T1000 (cell line): ENCODE results near the gene PLAAT1.

Source experiments
- DNase-seq: peaks from one replicate; lab custom pipeline; 2025; ENCODE audit warnings: mixed read lengths; lab: John Stamatoyannopoulos, UW

Gene PLAAT1

GRCh38 chr3:193253986-193254660, 13.1 kb downstream of the PLAAT1 start:
- no peak for DNase-seq

DNA sequence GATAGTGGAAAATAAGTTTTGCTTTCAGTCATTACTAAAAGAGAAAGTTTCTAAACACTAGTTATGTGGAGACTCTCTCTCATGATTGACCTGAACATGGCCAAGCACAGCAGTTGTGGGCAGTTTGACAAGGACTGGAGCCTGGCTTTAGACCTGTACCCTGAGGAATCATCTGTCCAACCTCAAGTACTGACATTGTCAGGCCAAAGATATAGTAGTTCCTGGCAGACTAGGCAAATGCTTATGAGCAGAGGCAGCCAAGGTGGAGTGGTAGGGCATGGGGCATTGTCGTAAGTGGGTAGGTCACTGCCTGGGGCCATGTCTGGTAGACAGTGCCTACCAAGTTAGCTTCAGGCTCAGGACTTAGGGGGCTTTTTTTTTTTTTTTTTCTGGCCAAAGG, 20.9 kb downstream of the PLAAT1 start:
- DNase-seq = no peak

GRCh38 chr3:193262707-193263106, 21.7 kb downstream of the PLAAT1 start:
- DNase-seq = no peak

GRCh38 chr3:193269343-193270028, 28.5 kb downstream of the PLAAT1 start:
- no peak for DNase-seq

- no peak for DNase-seq
Observed at GRCh38 chr3:193270451-193270850, 29.4 kb downstream of the PLAAT1 start.

DNA sequence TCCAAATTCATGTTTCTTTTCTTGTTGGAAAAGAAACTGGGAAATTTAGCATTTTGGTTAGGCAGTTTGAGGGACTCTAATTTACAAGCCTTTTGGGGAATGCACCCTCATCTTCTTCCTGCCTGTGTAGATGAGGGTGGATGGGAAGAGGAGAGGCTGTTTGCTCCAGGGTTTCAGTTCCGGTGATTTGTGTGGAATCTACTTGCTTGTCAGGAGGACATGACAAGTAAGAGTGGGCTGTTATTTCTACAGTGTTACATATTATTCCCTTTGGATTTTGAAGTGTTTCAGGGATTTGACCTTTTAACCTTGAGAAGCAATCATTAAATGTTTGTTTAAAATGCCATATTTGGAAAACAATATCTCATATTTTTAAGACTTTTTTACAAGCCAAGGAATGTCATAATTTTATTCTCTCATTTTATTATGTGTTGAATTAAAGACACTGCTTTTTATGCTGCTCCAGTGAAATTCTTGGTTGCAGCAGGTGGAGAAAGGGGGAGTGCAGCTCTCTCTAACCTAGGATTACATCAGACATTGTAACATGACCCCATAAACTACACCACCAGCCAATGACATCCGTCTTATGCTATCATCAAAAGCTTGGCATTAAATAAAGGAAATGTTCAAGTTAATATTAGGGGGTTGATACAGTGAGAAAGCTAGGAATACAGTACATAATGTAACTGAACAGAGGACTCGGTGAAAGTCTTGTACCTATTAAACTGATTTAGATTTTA, 30.2 kb downstream of the PLAAT1 start:
- no peak for DNase-seq

DNA sequence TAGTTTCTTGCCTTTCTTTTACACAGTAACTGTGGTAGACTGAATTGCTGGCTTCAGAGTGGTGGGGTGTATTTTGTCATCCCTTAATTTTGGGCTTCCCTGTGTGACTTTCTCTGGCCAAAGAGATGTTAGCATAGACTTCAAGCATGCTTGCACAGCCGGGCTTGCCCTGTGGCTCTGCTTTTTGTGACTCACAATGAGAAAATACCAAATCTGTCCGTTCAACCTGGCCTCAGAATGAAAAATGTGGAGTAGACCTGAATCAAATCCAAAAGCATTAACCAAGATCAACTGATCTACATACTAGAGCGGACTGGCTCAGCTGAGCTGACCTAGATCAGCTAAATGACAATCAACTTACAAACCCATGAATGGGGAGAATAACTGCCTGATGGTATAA, 51.4 kb downstream of the PLAAT1 start:
- DNase-seq = no peak

DNA sequence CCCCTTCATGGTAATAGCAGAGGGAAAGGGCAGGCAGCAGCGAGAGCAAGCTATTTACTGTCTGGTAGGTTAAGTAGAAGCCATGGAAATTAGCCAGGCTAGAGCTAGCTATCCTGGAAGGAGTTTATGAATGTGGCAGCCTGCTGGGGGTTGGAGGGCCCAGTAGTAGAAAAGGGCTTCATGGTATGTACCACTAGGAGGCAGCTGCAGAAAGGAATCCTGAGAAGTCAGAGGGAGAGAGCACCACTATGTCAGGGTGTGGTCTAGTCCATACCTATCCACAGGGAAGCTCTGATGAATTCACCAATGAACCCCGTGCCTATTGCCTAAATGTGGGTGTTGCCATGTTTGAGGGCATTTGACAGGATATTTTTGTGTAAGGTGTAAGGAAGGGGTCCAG, 55.0 kb downstream of the PLAAT1 start:
- DNase-seq = no peak

DNA sequence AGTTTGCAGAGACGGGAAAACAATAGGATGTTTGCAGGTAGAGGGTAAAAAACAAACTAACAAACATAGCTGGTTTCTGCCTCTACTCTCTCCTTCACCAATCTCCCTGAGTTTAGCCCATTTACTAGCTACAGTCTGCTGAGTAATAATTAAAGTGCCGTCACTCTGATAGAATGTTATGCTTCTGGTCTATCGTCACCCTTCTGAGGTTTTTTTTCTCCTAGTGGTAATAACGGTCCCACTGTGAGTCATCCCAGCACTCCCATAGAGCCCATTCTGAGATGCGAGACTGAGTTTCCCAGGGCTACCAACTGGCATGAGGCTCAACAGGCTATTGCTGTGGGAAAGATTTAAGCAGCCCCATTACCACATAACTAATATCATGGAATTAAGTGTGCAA, 56.4 kb downstream of the PLAAT1 start:
- peak; percentile 11 for DNase-seq

DNA sequence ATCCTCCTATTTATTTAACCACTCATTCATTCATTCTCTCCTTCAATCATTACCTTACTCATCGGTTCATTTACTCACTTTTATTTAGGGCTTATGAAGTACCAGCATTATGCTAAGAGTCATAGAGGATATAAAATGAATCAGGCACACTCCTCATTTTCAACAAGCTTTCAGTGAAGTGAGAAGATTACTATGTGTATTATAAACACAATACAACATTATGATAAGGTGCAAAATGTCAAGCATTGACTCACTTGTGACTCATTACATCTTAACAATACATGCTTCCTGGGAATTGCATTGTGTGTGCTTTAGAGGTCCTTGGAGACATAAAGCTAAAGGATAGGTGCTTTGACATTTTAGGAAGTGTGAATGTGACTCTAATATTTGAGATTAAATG, 60.4 kb downstream of the PLAAT1 start:
- no peak for DNase-seq

GRCh38 chr3:193305356-193305755, 64.3 kb downstream of the PLAAT1 start:
- DNase-seq = no peak

- DNase-seq = no peak
Observed at GRCh38 chr3:193310914-193311723, 70.1 kb downstream of the PLAAT1 start.

DNA sequence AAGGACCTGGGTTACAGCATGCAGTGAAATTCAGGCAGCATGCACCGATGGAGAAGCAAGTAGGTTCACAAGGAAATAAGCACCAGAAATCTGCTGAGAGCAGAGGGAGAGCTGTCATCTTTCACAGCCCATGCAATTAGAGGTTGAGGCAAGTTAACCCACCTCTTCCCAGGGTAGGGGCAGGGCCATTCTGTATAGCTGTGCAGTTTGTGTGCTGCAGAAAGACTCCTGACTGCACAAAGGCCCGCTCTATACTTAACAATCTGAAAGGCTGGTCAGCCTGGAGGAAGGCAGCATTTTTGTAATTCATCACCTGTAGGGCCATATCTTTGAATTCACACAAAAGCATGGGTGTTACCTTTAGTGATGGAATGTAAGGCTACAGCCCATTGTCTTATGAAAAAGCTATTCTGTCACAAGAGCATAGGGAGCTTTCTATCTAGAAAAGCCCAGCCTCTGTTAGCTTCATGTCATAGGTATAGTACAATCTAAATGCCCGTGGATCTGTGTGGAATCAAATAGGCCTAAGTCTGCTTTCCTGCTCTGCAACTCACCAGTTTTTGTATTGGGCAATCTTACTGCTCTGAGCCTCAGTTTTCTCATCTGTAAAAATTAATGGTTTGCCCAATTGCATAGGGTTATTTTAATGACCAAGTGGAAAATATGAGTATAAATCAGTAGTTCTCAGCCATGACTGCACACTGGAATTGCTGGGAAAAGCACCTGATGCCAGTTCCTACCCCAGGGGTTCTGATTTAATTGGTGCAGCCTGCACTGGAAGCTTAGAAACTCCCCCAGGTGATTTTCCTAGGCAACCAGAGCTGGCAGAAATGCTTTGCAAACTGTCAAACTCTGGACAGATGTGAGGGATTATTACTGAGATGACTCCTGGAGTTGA, 72.3 kb downstream of the PLAAT1 start:
- DNase-seq = no peak

DNA sequence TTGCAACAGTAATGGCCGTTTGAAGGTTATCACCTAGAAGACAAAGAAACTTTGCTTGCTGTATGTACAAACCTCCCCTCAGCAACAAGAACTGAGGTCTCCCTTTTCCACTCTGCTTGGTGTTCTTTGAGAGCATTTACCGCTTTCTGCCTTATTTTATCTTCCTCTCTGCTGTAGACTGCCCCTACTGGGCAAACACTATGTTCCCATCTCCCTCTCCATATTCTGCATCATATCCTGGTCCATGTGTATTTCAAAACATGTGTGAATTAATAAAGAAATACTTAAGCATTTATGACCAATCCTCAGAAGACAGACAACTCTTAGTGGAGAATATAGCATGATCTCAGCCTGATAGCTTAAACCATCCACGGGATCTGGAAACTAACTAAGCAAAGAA, 73.1 kb downstream of the PLAAT1 start:
- no peak for DNase-seq

- DNase-seq = no peak
Observed at GRCh38 chr3:193317682-193318300, 76.8 kb downstream of the PLAAT1 start.
